Measurements from ENCODE around the gene ACTC1.

DNA sequence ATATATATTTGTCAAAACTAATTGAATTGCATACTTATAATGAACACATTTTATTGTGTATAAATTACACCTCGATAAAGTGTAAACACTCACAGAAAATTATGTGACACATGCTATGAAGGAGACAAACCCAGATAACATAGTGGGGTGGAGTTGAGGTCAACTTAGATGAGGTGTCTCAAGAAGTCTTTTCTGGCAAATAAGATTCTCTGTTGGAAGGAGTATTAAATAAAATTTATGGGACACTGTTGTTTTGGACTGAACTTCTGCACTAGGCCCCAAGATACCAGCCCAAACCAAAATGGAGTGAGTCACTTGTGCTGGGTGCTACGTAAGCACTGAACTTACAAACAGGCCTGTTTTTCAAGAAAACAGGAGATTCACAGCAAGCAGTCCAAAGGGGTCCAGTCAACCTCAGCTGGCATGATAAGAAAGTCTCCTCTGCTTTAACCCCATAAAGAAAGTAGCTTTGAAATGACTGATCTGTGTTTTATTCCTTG, 18.7 kb downstream of the ACTC1 start:
- no peak for TF ChIP-seq CTCF (IDR thresholded peaks at IDR 0.05)
- TF ChIP-seq ELK1 (IDR thresholded peaks at IDR 0.05; ENCODE audit: low read depth, low read length), result no peak
- no peak for TF ChIP-seq JUN (IDR thresholded peaks at IDR 0.05)
- no peak for TF ChIP-seq POLR2A (IDR thresholded peaks at IDR 0.05; ENCODE audit: low read length)
- no peak for TF ChIP-seq BHLHE40 (IDR thresholded peaks at IDR 0.05; ENCODE audit: low read depth, low read length)
- TF ChIP-seq RCOR1 (IDR thresholded peaks at IDR 0.05; ENCODE audit: low read depth, low read length), result no peak
- TF ChIP-seq RAD21 (conservative IDR thresholded peaks at IDR 0.05 in 1 of 2, IDR thresholded peaks at IDR 0.05 in 1 of 2), result no peak
- TF ChIP-seq JUNB (IDR thresholded peaks at IDR 0.05), result no peak
- TF ChIP-seq HDAC2 (IDR thresholded peaks at IDR 0.05), result no peak
- TF ChIP-seq USF2 (IDR thresholded peaks at IDR 0.05), result no peak

All from A549 (cell line).